Left ventricle myocardium inferior (tissue), 1 donor: Measurements from ENCODE around the gene STIM1. TPM values are rescaled to one million over a fixed set of nuclear protein-coding genes. Genes with fewer than 3 reads are reported as not detected.

Experiments used
- DNase-seq: peaks from one replicate; pipeline ENCODE4 v3.0.0-alpha.2; 2020
- H3K27ac ChIP-seq: fragments of 200-600 bp; replicated peaks from 2 replicates; pipeline ENCODE4 v1.8.0; 2021
- H3K27me3 ChIP-seq: fragments of 200-600 bp; 2 replicates; pipeline ENCODE4 v1.8.0; 2021; ENCODE audit warnings: low read depth
- H3K36me3 ChIP-seq: fragments of 200-600 bp; 2 replicates; pipeline ENCODE4 v1.8.0; 2021
- H3K4me1 ChIP-seq: fragments of 200-600 bp; 2 replicates; pipeline ENCODE4 v1.8.0; 2021
- H3K4me3 ChIP-seq: fragments of 200-600 bp; 2 replicates; pipeline ENCODE4 v1.8.0; 2021; ENCODE audit warnings: mild to moderate bottlenecking, moderate library complexity
- H3K9me3 ChIP-seq: fragments of 200-600 bp; replicated peaks from 2 replicates; pipeline ENCODE4 v1.8.0; 2021
- intact Hi-C: fragments of 100-400 bp; cut with micrococcal nuclease; formaldehyde crosslinking; loops from one replicate; pipeline ENCODE4 v1.11.0; 2022
- total RNA-seq: library from RNA; stranded (reverse); fragmentation: NEBNext Ultra II Directional; extraction: Animal tissue kit (Norgen Biotek cat#: 25700); gene quantifications from one replicate; pipeline ENCODE4 v1.2.1, GENCODE V29; 2021
- TF ChIP-seq, protein P1 (sequence below): fragments of 200-600 bp; IDR thresholded peaks from 2 replicates; pipeline ENCODE4 v1.8.0; 2021; ENCODE audit warnings: antibody characterized with exemption, mild to moderate bottlenecking, borderline replicate concordance
- donor health status: DM: no; HTN: yes; CAD: no; lungs with severe emphysema.

Gene STIM1
- total RNA-seq, 1 donor from 2014 or later: 32.0 TPM

DNA sequence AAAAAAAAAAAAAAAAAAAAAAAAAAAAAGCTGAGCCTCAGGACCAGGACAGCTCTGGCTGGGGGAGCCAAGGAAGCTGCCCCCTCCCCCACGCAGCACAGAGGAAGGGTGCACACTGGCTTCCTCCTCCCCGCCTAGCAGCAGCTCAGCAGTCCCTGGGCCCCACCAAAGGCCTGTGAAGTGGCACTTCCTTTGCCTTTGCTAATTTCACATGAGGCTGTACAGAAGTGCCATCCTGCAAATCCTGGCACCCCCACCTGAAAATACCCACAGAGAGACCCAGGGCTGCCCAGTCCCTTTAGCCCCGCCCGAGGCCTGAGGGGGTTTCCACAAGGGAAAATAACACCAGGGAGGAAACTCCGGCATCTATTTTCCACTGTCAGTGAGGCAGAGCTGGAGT is 18.6 kb upstream of the STIM1 start:
- no peaks in the 10 kb centered on the region for H3K36me3 ChIP-seq
- DNase-seq: peak; percentile 60
- H3K4me3 ChIP-seq: peak overlapping the region; percentile 36
- no peaks in the 10 kb centered on the region for H3K9me3 ChIP-seq
- peaks cover 95% of the 10 kb centered on the region for H3K4me1 ChIP-seq
- intact Hi-C loops: no loop called here
- peak overlapping the region; percentile 67 for H3K27ac ChIP-seq
- H3K27me3 ChIP-seq: no peaks in the 10 kb centered on the region
- TF ChIP-seq, protein P1, sequence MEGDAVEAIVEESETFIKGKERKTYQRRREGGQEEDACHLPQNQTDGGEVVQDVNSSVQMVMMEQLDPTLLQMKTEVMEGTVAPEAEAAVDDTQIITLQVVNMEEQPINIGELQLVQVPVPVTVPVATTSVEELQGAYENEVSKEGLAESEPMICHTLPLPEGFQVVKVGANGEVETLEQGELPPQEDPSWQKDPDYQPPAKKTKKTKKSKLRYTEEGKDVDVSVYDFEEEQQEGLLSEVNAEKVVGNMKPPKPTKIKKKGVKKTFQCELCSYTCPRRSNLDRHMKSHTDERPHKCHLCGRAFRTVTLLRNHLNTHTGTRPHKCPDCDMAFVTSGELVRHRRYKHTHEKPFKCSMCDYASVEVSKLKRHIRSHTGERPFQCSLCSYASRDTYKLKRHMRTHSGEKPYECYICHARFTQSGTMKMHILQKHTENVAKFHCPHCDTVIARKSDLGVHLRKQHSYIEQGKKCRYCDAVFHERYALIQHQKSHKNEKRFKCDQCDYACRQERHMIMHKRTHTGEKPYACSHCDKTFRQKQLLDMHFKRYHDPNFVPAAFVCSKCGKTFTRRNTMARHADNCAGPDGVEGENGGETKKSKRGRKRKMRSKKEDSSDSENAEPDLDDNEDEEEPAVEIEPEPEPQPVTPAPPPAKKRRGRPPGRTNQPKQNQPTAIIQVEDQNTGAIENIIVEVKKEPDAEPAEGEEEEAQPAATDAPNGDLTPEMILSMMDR: no peak

DNA sequence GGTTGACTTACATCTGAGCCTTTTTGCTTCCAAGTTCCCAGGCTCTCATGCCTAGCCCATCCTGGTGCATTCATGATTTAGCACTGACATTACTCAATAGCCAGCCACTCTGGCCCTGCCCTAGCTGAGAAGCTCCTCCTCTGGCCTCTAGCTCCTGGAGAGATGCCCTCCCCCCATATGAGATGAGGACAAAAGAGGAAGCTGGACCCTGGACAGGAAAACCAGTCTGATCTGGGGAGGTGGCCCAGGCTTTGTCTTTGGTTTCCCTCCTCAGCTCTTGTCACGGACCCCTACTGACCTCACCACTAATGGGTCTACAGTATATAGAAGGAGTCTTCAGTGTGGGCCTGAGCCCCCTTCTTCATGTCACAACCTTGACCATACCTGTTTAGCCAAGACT is 17.7 kb upstream of the STIM1 start:
- Histone ChIP-seq H3K4me3 (peak overlapping the region; percentile 36), H3K4me1 (peaks cover 86% of the 10 kb centered on the region), H3K36me3 (no peaks in the 10 kb centered on the region), H3K27me3 (no peaks in the 10 kb centered on the region), H3K9me3 (no peaks in the 10 kb centered on the region), H3K27ac (peak overlapping the region; percentile 67)
- TF ChIP-seq, protein P1: no peak
- intact Hi-C loops: no loop called here
- DNase-seq: peak; percentile 40

DNA sequence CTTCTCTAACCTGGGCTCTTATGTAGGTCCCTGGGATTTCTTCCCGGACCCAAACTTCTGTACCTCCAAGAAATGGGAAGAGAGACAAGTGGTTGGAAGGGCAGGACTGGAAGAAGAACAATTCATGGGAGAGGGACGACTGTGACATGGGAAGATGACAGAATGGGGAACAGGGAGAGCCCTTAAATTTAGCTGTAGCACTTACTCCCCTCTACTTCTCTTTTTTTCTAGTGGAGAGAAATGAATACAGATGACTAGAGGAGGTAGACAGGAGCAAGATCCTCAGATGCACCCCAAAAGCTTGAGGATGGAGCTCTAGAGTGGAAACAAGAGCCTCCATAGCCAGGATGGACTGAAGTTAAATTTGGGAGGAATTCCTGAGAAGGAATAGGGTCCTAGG is 17.0 kb upstream of the STIM1 start:
- Histone ChIP-seq H3K27me3 (no peaks in the 10 kb centered on the region), H3K36me3 (no peaks in the 10 kb centered on the region), H3K4me3 (peak overlapping the region; percentile 87), H3K4me1 (peaks cover 79% of the 10 kb centered on the region), H3K9me3 (no peaks in the 10 kb centered on the region), H3K27ac (peak overlapping the region; percentile 67)
- TF ChIP-seq, protein P1: no peak
- no peak for DNase-seq
- intact Hi-C loops: no loop called here

DNA sequence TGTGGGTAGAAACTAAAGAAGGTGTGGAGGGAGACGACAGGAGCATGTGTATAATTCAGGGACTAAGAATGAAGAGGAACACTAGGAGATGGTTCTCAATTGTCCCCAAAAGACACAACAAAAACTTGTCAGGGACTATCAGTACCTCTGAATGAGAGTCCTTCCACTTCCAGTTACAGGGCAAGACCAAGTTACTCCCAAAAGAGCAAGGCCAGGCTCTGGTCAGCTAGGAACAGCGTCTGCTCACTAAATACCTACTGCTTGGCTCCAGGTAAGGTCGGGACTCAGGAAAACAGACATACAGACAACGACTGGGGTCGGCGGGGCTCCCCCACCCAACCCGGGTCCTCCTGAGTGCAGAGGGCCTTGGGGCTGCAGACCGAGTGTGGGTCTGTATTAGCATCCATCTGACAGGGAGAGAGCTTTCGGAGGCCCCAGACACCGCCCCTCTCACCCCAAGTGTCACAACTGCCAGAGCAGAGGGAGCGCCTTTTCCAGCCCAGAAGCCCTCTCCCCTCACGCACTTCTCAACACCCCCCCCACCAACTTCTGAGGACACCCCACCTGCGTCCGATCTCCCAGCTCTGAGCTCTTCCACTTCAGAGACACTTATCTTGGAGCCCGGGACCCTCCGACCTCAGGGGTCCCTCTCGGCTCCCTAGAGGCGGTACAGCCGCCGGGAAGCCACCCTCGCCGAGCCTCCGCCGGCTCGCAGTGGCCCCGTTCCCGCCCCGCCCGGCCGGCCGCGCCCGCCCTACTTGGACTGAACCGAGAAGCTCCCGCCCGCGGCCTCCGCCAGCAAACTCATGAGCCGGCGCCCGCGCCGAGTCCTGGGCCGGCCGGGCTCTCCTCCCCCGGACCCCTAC is 15.2 kb upstream of the STIM1 start:
- intact Hi-C loops: no loop called here
- H3K27ac ChIP-seq: peak overlapping the region; percentile 98
- no peaks in the 10 kb centered on the region for H3K27me3 ChIP-seq
- no peaks in the 10 kb centered on the region for H3K36me3 ChIP-seq
- peak overlapping the region; percentile 87 for H3K4me3 ChIP-seq
- DNase-seq: no peak
- TF ChIP-seq, protein P1: no peak
- H3K4me1 ChIP-seq: peaks cover 62% of the 10 kb centered on the region
- H3K9me3 ChIP-seq: no peaks in the 10 kb centered on the region

DNA sequence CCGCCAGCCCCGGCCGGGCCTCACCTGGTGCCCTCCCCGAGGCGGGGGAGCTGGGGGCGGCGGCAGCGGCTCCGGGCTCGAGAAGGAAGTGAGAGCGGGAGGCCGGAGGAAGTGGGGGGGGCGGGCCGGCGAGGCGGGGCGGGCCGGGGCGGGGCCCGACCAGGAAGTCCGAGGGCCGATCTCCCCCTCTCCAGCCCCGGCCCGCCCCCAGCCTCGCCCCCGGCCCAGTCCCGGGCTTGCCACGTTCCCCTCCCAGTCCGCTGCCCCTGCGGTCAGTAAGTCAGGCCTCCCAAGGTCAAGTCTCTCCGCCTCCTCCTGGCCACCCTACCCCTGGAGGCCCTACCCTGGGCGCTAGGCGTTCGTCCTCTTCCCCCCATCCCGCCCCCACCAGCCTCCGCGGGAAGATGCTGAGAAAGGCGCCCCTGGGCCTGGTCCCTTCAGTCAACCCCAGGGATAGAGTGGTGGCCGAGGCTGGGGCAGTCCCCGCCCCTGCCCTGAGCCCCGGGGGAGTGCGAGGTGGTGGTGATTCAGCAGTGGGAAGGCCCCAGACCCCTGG is 14.5 kb upstream of the STIM1 start, which contains the start of gene RHOG:
Gene RHOG, minus strand, starts transcription at position 90 of the 556 bp plus-strand sequence. CDS start 12,821 bp downstream, outside the sequence.
- H3K9me3 ChIP-seq: no peaks in the 10 kb centered on the region
- TF ChIP-seq, protein P1: no peak
- intact Hi-C loops: no loop called here
- H3K27ac ChIP-seq: peak within 1 kb of the TSS; percentile 98
- peak within 1 kb of the TSS; percentile 87 for H3K4me3 ChIP-seq
- DNase-seq: peak; percentile 87
- peaks cover 55% of the 10 kb centered on the region for H3K4me1 ChIP-seq
- no peaks in the 10 kb centered on the region for H3K36me3 ChIP-seq
- H3K27me3 ChIP-seq: no peaks in the 10 kb centered on the region
